Ectodermal cell (in vitro differentiated cells): ENCODE measurements around the gene CEMIP2.
"Not testable (repeated sequence)": the region's sequence is repeated elsewhere in the genome, so short reads cannot be mapped to it uniquely, and the experiment has no call there.

Experiments used
- H3K27ac ChIP-seq: 2 replicates; pipeline ENCODE4 v1.7.0; 2013; ENCODE audit warnings: mild to moderate bottlenecking, low read depth, low read length; ENCODE audit not compliant: insufficient read depth, poor library complexity, severe bottlenecking
- H3K27me3 ChIP-seq: 2 replicates; pipeline ENCODE4 v1.7.0; 2013; ENCODE audit warnings: mild to moderate bottlenecking, low read length; ENCODE audit not compliant: insufficient read depth, control insufficient read depth, poor library complexity, severe bottlenecking
- H3K36me3 ChIP-seq: one replicate; pipeline ENCODE4 v1.7.0; 2013; ENCODE audit warnings: low read length; ENCODE audit not compliant: control insufficient read depth, insufficient read depth
- H3K4me1 ChIP-seq: one replicate; pipeline ENCODE4 v1.7.0; 2013; ENCODE audit warnings: low read length; ENCODE audit not compliant: control insufficient read depth, insufficient read depth
- H3K4me3 ChIP-seq: 2 replicates; pipeline ENCODE4 v1.7.0; 2013; ENCODE audit warnings: low read depth, low read length, control low read depth; ENCODE audit not compliant: insufficient read depth
- H3K9me3 ChIP-seq: 2 replicates; pipeline ENCODE4 v1.7.0; 2013; ENCODE audit warnings: mild to moderate bottlenecking, low read length, moderate library complexity; ENCODE audit not compliant: control insufficient read depth
- WGBS, 2 experiments: methylation state at CpG; one replicate each; pipeline ENCODE4 v1.1.7; 2013; ENCODE audit warnings: missing lambda C conversion rate in 2 of 2; 5-methylcytosine and 5-hydroxymethylcytosine counted together

The CEMIP2 gene

GRCh38 chr9:71693607-71694006, 74.7 kb downstream of the CEMIP2 start:
- H3K27ac ChIP-seq: no peak overlapping the region
- WGBS, 2 experiments: 93 to 95% methylated on average over 3 of the region's 3 CpGs
- no peak overlapping the region for H3K4me3 ChIP-seq
- no peaks in the 10 kb centered on the region for H3K27me3 ChIP-seq
- H3K4me1 ChIP-seq: no peaks in the 10 kb centered on the region
- no peaks in the 10 kb centered on the region for H3K9me3 ChIP-seq
- peaks cover 44% of the 10 kb centered on the region for H3K36me3 ChIP-seq

- WGBS, 2 experiments: 92 to 98% methylated on average over 1 of the region's 1 CpG
- Histone ChIP-seq H3K4me3 (no peak overlapping the region), H3K9me3 (no peaks in the 10 kb centered on the region), H3K36me3 (peaks cover 34% of the 10 kb centered on the region), H3K4me1 (no peaks in the 10 kb centered on the region), H3K27ac (no peak overlapping the region), H3K27me3 (no peaks in the 10 kb centered on the region)
These were observed 76.0 kb downstream of the CEMIP2 start for GRCh38 chr9:71692337-71692736.

GRCh38 chr9:71691576-71691975, 76.7 kb downstream of the CEMIP2 start:
- H3K27me3 ChIP-seq, H3K4me3 ChIP-seq, H3K27ac ChIP-seq, H3K4me1 ChIP-seq, H3K9me3 ChIP-seq: not testable (repeated sequence)
- H3K36me3 ChIP-seq: peaks cover 26% of the 10 kb centered on the region

GRCh38 chr9:71690689-71691435, 77.5 kb downstream of the CEMIP2 start:
- Histone ChIP-seq H3K9me3 (no peaks in the 10 kb centered on the region), H3K27ac (no peak overlapping the region), H3K36me3 (peaks cover 25% of the 10 kb centered on the region), H3K4me3 (no peak overlapping the region), H3K27me3 (no peaks in the 10 kb centered on the region), H3K4me1 (no peaks in the 10 kb centered on the region)
- 91 to 99% methylated on average over 5 to 6 of the region's 6 CpGs for WGBS, 2 experiments

- Histone ChIP-seq H3K27ac (no peak overlapping the region), H3K36me3 (peaks cover 25% of the 10 kb centered on the region), H3K27me3 (no peaks in the 10 kb centered on the region), H3K4me1 (no peaks in the 10 kb centered on the region), H3K9me3 (no peaks in the 10 kb centered on the region), H3K4me3 (no peak overlapping the region)
- WGBS, 2 experiments: 95 to 96% methylated on average over 10 of the region's 10 CpGs
These were observed 78.1 kb downstream of the CEMIP2 start for GRCh38 chr9:71690063-71690688.

- WGBS, 2 experiments: 94 to 96% methylated on average over 1 of the region's 1 CpG
- H3K27me3 ChIP-seq: no peaks in the 10 kb centered on the region
- H3K36me3 ChIP-seq: peaks cover 38% of the 10 kb centered on the region
- no peaks in the 10 kb centered on the region for H3K9me3 ChIP-seq
- H3K4me3 ChIP-seq: no peak overlapping the region
- no peaks in the 10 kb centered on the region for H3K4me1 ChIP-seq
- H3K27ac ChIP-seq: no peak overlapping the region
These were observed 80.6 kb downstream of the CEMIP2 start for GRCh38 chr9:71687676-71688075.

GRCh38 chr9:71685988-71686387, 82.3 kb downstream of the CEMIP2 start:
- 86 to 89% methylated on average over 7 of the region's 7 CpGs for WGBS, 2 experiments
- H3K4me3 ChIP-seq: no peak overlapping the region
- no peaks in the 10 kb centered on the region for H3K27me3 ChIP-seq
- H3K9me3 ChIP-seq: no peaks in the 10 kb centered on the region
- H3K36me3 ChIP-seq: peaks cover 35% of the 10 kb centered on the region
- H3K4me1 ChIP-seq: no peaks in the 10 kb centered on the region
- no peak overlapping the region for H3K27ac ChIP-seq

GRCh38 chr9:71685394-71685793, 82.9 kb downstream of the CEMIP2 start:
- Histone ChIP-seq H3K4me3 (no peak overlapping the region), H3K36me3 (peaks cover 32% of the 10 kb centered on the region), H3K27me3 (no peaks in the 10 kb centered on the region), H3K27ac (no peak overlapping the region), H3K4me1 (no peaks in the 10 kb centered on the region), H3K9me3 (no peaks in the 10 kb centered on the region)
- WGBS, 2 experiments: 88 to 95% methylated on average over 1 of the region's 1 CpG

- Histone ChIP-seq H3K36me3 (peaks cover 29% of the 10 kb centered on the region), H3K27me3 (no peaks in the 10 kb centered on the region), H3K4me3 (no peak overlapping the region), H3K4me1 (no peaks in the 10 kb centered on the region), H3K9me3 (no peaks in the 10 kb centered on the region), H3K27ac (no peak overlapping the region)
- WGBS, 2 experiments: 86 to 92% methylated on average over 2 of the region's 2 CpGs
These were observed 83.7 kb downstream of the CEMIP2 start for GRCh38 chr9:71684566-71684965.

GRCh38 chr9:71683598-71684235, 84.6 kb downstream of the CEMIP2 start:
- H3K4me3 ChIP-seq: no peak overlapping the region
- no peak overlapping the region for H3K27ac ChIP-seq
- no peaks in the 10 kb centered on the region for H3K9me3 ChIP-seq
- no peaks in the 10 kb centered on the region for H3K4me1 ChIP-seq
- peaks cover 21% of the 10 kb centered on the region for H3K36me3 ChIP-seq
- H3K27me3 ChIP-seq: no peaks in the 10 kb centered on the region
- WGBS, 2 experiments: 64 to 66% methylated on average over 9 of the region's 9 CpGs
